Measurements from ENCODE around the gene SERP2.

The SERP2 gene

DNA sequence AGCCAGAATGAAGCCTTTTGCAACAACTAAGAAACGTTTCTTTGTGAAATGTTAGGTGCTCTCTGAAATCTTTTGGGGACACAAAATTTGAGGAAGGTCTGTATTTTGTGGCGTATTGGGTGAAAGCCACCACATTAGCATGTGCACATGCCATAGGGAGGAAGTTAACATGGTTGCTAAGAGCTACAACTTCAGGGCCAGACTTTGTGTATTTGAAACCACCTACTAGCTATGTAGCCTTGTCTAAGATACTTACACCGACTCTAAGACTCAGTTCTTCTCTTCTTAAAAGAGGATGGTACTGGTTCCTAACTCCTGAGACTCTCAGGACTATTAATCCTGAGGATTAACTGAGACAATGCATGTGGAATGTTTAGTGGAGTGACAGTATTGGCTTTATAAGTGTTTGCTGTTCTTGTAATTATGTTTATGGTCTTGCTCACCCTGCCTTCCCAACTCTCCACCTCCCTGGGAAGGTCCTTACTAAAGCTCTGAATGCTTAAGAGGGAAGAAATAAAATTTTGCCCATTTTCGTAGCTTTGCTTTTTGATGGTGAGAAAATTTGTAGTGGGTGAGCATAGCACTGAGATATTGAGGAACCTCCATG lies 15.5 kb downstream of the SERP2 start:
- DNase-seq: no peak

DNA sequence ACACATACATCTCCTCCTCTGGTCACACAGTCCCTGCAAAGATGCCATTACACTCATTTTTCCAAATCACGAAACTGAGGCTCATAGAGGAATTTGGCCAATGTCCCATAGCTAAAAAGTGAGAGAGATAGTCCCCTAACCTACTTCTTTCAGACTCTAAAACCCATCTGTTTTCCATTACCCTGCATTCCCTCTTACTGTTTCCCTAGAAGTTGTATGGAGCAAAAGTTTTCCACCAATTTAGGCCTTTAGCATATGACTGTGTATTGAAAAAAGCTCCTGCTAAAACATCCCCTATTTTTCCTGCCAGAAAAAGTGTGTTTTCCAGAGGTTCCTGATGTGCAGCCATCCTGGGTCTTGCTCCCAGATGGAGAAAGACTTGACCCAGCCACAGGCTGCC lies 16.3 kb downstream of the SERP2 start:
- DNase-seq: no peak

DNA sequence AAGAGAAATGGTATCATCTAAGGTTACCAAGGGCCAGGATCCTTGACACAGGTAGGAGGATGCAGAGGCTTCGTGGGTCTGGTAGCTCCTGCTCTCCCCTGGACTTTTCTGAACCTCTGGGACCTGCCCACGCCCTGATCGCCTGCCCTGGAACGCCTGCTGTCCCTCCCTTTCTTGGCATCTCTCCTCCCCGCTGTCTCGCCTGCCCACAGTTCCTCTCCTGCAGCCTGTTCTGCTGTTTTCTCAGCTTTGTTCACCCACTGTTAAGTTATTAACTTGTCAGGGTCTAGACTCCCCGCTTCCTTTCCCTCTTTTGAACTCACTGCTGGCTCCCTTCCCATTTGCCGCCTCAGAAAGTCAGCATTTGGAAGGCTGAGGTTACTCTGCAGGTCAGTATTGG lies 19.8 kb downstream of the SERP2 start:
- DNase-seq: no peak

DNA sequence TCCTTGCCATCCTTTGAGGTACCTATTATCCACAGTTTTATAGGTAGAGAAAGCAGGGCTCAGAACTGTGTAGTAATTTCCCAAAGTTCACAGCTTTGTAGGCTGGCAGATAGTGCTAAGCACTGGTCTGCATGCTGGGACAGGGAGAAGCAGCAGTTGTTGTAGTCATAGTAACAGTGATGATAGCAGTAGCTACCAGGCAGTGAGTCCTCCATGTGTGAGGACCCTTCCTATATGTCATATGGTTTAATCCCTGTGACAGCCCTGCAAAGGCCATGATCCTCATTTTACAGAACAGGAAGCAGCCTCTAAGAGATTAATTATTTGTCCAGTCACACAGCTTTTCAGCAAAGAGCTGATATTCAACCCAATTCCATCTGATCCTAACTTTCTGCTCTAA lies 21.0 kb downstream of the SERP2 start:
- DNase-seq: no peak

DNA sequence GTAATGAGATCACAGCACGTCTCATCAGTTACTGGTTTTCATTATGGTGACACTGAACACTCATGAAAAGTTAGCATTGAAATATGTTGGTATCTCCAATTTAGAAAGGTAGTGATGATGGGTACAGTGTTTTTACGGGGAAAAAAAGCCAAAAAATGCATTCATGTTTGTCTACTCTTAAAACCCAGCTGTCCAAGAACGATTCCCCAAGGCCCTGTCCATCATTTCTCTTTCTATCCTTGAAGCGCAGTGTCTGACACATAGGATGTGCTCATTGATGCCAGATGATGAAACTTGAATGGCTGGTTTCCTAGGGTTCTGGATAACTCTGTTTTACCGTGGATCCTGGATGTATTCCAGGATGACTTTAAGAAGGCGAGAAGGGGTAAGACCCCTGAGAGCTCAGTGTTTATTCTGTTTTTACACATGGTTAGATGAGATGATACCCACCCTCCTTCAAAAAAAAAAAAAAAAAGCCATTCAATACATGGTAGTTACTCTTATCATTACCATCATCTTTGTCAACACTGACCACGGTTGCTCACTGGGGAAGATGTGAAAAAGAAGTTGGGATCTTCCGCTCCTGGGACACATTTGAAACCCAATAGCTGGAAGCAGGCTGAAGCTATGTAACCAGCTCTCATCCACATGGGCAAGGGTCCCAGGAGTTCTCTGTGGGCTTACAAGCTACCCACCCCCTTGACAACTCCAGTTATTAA lies 22.5 kb downstream of the SERP2 start:
- DNase-seq: no peak

DNA sequence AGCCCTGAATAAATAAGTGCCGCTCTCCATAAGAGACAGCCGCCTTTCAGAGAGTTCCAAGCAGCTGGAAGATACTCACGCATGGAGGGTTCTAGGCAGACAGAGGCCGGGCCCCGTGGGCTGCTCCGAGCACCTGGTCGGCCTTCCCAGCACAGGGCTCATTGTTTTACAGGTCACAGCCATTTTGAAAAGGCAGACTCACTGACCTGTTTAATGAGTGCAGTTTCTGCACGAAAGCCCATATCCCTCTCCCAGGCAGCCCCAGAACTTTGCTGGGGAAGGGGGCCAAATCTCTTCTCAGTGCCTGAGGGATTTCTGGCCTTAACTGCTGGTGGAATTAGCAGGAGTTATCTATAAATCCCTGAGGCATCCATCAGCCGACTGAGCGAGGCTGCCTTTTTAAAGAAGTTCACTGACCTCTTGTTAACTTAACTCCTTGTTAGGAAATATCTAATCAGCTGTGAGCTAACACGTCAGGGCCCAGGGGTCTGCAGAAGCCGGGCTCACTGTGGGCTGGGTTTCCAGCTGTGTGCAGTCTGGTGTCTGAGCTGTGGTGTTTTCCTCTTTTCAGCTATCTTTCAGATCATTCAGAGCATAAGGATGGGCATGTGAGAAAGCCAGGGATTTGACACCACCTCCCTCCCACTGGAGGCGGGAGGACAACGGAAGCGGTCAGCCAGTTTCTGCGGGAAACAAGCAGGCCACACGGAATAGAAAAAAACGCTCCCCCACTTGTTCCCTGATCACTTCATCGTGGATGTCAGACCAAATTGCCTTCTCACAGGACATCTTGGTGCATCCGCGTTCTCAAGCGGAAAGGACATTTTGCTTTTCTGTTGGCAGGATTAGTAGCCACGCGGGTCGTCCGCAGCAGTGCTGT lies 23.3 kb downstream of the SERP2 start:
- no peak for DNase-seq

DNA sequence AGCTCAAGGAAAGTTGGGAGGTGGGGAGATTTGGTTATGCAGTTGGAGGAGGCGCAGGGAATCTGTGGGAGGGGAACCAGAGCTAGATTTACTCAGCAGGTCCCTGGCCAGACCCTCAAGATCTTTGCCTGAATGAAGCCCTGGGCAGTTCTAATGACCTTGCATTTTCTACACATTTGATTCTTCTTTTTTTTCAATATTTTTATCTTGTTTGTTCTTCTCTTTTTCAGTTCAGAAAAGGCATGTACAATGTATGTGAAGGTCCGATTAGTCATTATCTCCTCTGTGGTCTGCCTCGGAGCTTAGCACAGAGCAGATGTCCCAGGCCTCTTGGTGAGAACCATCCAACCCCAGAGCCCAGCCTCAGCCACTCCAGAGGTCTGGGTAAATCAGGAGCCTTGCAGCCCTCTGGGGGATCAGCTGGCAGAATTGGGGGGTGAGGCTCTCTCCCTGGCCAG lies 24.2 kb downstream of the SERP2 start:
- DNase-seq: no peak

DNA sequence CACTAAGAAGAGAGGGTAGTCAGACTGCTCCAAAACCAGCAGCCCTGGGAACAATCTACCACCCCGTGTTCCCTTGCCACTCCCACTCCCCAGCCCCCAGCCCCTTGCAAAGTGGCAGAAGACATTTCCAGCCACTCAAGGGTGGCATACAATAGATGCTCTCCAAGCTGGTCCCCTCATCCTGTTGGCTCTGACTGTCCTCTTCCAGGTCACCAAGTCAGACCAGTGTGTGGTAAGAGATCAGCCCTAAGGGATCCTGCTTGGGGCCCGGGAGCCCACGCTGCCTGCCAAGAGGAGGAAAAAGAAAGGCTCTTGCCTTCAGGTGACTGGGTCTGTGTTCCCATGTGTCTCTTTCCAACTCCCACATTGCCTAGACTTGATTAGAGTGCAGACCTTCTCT lies 25.0 kb downstream of the SERP2 start:
- DNase-seq: no peak

DNA sequence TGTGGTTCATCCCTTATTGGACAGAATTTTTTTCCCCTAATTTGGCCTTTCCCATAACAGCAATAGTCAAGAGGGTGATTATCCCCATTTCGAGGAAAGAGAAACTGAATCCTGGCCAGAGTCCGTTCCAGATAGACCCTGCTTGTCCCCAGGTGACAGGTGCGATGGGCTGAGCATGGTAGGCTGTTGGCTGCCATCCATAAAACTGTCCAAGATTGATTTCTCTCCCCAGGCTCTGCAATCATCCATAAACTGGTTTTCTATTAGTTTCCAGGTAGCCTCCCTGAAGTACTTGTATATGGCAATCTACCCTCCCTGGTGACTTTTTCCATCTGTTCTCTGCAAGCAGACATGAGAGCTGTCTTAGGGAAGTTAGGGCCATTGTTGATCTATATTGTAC lies 25.4 kb downstream of the SERP2 start:
- peak in 1 of 2 experiments; percentile 8 for DNase-seq

DNA sequence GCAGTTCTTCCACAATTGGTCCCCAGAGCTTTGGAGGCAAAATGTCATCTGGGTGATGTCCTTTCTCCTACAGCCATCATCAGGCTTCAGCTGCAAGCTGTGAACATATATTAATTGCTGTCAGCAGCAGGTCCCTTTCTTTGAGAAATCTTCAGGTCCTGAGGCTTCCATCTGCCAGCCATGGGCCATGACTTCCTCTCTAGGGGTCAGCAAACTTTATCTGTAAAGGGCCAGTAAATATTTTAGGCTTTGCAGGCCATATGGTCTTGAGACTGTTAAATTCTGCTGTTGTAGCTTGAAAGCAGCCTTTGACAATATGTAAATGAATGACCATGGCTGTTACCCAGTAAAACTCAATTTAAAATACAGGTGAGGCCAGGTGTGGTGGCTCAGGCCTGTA lies 27.1 kb downstream of the SERP2 start:
- no peak for DNase-seq

DNA sequence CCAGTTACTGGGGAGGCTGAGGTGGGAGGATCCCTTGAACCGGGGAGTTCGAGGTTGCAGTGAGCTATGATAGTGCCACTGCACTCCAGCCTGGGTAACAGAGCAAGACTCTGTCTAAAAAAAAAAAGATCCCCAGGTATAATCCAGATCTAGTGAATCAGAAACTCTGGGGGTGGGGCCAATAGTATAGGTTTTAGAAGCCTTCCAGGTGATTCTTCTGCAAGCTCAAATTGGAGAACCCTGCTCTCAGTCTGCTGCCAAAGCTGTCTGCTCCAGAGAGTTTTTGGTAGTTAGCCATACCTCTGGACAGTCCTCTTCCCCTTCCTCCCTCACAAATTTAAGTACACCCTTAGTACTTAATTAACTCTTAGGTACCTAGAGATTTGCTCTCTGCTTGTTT lies 28.0 kb downstream of the SERP2 start:
- DNase-seq: no peak

DNA sequence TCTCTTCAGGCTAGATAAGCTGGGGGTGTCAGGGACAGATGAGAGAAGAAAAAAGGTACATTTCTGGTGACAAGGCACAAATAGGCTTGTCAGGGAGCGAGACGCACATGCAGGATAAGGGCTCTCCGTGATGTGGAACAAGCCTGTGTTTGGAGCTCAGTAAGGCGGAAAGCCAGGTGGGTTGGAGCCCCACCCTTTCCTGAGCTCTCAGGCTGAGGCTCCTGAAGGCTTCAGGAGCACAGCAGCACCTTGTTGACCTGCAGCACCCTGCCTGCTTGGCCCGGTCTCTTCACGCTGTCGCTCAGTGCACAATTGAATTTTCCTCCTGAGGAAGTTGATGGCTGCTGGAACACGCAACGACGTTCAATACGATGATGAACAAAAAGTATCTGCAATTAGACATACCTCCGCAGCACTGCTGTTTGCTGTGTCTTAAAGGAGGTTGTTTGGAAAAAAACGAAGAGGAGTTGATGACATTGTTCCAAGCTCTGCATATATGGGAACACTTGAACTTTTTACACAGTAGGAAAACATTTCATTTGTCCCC lies 29.3 kb downstream of the SERP2 start:
- no peak for DNase-seq

DNA sequence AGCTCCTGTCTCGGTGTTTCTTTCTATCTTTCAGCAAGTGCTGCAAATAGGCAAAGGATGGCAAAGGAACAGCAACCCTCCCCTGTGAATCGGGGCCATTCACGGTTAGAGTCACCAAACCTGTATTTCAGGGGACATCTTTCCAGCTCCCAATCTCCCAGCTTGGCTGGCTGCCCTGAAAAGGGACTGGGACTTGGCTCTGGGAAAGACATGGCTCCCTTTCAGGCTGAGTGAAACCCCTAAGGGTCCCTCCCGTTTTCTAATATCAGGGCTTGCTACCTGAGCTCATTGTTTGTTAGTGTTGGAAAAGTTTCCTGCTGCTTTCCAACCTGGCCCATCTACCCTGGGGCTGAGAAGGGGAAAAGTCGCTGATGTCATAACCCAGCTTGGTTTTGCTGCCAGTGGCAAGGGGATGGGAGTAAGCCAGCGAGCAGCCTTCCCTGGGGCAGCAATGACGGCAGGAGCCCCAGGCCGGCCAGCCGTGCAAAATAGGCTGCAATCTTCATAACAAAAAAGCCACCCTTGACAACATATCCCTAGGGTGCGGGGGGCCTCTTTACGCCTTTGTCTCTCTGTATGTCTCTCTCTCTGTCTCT lies 29.9 kb downstream of the SERP2 start:
- DNase-seq: no peak

DNA sequence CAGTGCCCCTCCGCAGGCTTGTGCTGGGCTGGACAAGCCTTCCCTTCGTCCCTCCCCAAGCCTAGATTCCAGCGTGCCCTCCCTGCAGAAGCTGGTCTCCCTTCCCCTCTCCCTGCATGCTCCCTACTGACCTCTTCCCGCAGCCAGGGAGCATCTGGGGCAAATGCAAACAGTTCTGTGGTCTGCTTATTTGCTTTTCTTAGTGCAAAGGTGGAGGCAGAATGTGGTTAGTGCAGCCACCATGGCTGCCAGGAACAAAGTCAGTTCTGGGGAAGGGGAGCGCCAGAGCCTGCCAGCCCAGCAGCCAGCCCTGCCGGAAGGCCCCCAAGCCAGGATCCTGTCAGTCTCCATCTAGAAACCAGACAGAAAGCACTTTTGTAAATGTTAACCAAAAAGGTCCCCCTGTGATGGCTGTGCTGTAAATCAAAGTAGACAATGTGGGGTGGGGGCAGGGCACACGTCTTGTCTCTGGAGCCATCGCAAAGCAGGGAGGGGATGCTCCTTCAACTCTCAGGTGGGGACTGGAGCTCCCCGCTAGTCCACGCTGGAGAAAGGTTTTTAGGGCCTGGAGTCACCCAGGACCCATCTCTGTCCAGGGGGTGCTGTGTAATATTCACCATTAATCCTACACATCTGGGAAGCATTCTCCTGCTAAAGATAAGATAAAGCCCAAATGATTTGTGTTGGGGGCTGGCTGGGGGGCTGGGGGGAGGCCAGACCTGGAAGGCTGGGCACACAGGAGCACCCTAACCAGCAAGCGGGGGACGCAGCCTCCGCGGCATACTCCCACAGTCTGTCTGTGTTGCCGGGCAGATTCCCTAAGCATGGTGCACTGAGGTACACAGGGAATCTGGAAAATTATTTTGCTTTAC lies 30.9 kb downstream of the SERP2 start:
- no peak for DNase-seq

DNA sequence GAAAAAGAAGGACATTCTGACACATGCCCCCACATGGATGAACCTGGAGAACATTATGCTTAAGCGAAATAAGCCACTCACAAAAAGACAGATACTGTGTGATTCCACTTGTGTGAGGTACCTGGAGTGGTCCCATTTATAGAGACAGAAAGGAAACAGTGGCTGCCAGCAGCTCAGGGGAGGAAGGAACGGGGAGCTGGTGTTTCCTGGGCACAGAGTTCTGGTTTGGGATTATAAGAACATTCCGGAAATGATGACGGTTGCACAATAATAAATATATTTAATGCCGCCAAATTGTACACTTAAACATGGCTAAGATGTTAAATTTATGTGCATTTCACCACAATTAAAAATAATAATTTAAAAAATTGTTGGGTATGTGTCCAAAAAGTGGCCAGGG lies 33.0 kb downstream of the SERP2 start:
- DNase-seq: no peak

DNA sequence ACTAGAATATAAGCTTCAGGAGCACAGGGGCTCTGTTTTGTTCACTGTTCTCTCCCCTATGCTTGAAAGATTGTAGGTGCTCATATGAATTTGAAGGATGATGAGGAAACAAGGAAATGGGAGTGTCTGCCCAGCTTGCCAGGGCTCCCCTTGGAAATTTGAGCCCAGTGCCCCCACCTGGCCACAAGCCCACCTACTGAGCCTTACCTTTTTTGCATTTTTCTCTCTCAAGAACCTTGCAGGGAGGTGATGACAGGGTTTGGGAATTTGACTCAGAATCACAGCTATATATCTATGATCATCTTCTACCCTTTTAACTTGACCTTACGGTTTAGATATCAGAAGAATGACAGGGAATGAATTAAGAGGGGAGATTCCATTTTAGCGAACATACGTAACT lies 33.8 kb downstream of the SERP2 start:
- DNase-seq: no peak

DNA sequence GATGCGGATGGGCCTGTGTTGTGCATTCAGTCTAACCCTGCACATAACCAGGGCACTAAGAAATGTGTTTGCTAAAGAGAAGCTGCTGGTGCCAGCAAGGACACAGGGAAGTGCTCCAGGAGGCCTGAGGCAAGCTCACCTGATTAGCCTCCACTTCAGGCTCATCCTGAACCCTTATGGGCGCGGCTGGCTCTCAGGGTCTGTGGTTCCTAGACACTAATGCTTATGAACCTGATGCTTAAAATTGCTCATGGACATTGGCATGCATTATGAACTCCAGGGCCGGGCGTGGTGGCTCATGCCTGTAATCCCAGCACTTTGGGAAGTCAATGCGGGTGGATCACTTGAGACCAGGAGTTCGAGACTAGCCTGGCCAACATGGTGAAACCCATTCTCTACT lies 34.3 kb downstream of the SERP2 start:
- no peak for DNase-seq

DNA sequence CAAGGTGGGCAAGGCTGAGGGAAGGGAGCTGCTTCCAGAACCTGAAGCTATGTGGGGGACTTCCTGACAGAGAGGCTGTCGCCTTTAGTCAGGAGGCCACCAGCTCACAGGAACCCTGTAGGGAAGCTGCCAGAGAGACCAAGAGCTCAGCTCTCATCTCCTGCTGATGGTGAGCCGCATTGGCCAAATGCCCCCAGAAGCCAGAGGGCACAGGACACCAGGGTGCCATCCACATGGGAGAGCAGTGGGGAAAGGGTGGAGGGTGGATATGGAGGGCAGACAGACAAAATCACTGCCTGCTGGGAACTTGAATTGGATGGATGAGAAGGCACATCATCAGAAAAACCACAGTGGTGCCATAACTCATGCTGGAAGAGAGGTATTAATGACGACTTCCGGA lies 36.0 kb downstream of the SERP2 start:
- DNase-seq: no peak

DNA sequence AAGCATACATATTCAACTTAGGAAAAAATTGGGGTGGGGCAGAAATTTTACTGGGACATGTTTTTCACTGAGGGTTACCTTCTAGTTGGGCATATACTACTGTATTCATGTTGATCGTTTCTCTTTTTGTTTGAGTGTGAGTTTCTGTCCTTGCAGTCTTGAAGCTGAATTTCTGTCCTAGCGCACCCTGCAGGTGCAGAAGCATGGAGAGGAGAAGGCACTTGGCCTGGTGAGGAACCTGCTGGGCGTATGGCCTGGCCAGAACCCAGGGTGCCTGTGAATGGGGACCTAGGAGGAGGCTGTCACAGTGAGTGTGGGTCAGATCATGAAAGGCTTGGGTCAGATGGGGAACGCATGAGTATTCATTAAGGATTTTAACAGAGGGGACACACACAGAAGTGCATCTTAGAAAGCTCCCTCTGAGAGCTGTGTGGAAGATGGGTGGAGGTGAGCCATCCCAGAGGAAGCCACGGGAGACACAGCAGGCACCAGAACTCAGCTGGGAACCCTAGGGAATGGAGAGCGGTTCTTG lies 36.8 kb downstream of the SERP2 start:
- no peak for DNase-seq

DNA sequence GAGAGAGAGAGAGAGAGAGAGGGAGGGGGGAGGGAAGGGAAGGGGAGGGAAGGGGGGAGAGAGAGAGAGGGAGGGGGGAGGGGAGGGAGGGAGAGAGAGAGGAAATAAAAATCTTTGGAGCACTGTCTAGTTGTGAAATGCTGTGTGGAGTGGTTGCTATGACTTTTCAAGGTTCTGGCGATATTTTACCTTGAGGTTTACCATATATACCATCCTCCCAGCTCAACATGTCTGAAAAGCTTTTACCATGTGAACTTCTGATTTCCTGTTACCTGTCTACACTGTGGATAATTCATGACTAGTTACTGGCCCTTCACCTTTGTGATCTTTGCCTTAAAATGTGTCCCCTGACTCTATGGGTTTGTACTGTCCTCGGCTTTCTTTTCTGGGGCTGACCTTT lies 38.2 kb downstream of the SERP2 start:
- DNase-seq: no peak

DNA sequence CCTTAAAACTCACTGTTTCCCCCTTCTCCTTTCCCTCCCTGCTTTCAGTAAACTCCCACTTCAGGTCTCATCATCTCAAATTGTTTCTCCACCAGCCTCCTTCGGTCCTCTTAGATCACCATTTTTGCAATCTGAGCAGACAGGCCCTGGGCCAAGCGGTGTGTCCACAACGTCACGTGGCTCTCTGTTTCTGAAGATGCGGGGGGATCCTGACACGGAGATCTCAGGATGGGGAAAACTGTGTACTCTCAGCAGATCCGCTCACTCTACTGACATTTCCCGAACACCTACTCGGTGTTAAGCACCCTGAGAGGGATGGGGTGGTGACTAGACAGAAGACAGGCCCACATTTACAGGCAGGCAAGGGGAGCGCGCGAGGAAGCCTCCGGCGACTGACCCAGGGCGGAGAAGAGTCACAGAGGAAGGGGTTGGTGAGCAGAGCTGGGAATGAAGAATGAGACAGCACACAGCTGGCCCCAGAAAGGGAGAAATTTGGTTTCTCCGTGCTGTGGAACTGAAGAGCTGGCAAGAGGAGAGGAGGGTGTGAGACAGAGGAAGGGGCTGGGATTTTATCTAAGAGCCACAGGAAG lies 38.8 kb downstream of the SERP2 start:
- DNase-seq: no peak

DNA sequence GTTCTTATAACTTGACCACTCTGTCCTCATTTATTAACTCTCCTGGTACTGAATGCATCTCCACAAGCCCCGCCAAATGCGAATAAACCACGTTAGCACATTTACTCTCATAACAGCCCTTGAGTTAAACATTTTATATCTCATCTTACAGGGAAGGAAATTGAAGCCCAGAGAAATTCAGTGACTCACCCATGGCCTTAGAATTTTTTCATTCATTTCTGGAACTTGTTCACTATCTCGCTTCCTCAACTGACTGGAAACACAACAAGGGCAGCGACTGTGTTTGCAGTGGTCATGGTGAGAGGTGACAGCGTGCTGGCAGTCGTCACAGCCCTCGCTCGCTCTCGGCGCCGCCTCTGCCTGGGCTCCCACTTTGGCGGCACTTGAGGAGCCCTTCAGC lies 39.5 kb downstream of the SERP2 start:
- no peak for DNase-seq

All from NCI-H524 (cell line).